Measurements from ENCODE around the gene NID1.
"Not testable (repeated sequence)": the region's sequence is repeated elsewhere in the genome, so short reads cannot be mapped to it uniquely, and the experiment has no call there.

The NID1 gene

DNA sequence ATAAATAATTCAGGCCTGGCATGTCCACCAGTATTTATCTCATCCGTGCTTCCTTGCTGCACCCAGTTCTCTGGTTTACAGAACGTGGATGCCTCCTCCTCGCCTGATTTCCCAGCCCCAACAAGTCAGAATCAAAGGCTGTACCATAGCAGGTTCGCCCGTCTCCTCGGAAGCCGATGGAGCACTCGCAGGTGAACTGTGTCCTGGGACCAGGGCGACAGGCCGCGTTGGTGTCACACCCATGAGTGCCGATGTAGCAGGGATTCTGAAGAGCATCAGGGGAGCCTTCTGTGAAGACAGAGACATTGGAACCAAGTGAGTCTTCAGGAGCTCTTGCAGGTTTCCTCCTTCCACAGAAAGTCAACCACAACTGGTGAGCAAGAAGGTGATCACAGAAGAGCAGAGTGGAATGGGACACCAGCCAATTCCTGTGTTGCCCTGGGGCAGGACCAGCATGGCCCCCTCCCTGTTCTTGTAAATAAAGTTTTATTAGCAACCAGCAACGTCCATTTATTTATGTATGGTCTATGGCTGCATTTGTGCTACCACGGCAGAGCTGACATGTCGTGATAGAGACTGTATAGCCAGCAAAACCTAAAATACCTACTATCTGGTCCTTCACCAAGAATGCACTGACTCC lies 40.8 kb downstream of the NID1 start:
- no peak for DNase-seq (ENCODE audit: low read depth)

DNA sequence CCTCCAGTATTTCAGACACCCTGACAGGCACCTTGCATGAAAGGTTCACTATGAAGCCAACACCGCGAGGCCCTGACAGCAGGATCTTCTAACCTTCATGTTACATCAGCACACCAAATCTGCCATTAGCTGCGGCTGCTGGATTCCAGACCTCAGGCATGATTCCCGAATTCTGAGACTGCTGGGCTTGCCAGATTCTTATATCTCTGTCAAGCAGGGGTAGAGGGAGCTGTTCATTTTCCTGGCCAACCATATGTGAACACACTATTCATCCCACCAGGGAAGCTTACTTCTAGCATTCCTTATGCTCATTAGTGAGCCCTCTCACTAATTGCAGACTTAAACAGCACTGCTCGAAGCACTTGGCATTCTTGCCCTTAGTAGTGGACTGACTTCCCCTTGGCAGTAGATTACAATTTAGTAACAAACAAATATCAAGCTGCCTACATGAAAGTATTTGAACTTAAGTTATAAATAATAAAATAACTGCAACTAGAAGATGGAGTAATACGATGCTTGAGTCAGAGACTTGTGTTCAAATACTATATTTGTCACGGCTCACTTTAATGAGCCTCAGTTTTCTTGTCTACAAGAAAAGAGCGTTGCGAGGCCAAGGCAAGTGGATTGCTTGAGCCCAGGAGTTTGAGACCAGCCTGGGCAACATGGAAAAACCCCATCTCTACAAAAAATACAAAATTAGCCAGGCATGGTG lies 43.3 kb downstream of the NID1 start:
- no peak for DNase-seq (ENCODE audit: low read depth)

DNA sequence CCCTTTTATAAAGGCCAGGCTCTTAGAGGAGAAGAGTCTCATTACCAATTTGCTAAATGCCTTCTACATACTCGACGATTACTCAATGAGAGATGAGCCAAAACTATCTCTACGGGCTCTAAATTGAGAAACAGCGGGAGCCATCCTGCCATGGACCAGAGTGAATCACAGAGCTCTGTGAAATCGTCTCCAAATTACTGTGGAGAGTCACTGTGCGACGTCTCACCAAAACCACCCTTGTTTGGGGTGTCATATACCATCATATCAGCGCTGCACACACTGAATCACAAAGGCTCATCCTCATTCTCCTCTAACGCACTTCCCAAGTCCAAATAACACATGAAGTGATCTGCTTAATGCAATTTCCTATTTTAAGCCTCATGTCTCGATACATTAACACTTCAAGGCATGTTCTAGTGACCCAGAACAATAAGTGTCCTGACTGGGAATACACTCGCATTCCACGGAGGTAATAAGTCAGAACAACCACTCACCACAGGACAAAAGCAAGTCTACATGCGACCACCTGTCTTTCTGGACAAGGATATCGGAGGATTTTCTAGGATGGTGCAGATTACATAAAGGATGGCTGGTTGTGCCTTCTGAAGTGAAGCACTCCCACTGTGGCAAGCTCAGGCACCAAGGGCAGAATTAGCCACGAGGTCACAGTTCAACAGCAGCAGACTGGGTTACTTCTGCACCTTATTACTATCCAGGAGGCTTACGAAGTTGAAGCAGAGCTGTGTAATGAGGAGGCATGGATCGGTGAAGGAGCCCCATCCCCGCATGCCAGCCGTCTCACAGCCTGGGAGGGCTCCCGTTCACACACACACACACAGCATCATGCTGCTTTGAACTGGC lies 44.3 kb downstream of the NID1 start:
- DNase-seq (ENCODE audit: low read depth) = no peak

DNA sequence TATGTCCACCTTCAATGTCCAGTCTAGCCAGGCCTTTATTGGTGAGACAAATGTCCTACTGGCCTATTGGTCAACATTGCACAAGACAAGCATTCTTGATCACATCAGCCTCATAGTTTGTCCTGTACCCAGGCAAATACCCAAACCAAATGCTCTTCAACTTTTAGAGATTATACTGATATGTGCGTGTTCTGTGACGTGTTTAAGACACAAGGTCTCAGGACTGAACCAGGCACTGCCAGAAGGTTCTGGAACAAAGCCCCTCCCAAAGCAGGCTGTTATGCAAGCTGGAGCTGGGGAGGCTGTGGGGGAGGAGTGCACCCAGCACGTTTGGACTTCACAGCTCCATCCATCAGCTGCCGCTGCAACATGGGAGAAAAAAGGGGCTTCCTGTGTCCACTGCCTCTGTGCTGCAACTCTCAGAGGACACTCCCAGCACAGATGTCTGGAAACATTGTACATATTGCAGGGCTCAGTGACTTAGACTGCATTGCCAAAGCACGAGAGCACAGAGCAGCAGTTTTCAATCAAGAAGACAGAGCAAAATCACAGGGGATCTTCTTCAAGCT lies 45.9 kb downstream of the NID1 start:
- DNase-seq (ENCODE audit: low read depth) = no peak

DNA sequence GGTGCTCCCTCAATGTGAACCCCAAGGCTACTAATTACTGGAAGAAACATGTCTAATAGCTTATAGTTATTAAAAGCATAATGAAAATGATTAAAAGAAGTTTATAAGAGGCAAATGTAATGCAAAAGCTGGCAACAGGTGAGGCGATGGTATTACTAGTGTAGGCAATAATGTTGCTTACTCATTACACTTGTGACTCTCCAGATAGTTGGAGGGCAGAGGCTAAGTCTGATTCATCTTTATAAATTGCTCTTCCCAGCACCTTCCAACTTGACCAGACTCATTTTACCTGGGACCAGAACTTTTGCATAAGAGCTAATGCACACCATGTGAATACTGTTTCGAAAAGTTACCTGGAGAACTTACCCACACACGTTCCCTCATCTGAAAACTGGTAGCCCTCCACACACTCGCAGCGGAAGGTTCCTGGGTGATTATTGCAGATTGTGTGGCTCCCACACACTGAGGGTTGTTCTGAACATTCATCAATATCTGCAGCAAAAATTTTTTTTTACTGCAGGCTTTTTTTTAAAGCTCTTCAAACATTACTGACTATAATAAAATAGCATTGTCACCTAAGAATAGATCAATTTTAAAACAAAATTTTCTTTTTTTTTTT lies 48.0 kb downstream of the NID1 start:
- DNase-seq (ENCODE audit: low read depth) = no peak

DNA sequence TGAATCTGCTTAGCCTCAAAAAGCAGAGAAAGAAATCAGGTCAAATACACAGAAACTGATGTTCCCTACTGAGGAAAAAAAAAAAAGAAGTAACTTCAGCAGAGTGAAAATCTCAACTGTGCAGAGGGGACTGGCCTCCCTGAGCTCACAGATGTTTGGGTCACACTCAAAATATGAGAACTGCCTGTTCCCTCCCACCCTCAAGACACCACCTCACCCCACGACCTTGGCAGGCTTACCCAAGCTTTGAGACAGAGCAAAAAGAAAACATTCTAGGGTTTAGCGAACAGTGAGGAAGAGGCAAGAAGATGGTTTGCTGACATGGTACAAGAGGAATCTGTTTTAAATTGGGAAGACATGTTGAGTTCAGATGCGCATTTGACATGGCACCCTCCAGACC lies 48.8 kb downstream of the NID1 start:
- DNase-seq (ENCODE audit: low read depth) = no peak

DNA sequence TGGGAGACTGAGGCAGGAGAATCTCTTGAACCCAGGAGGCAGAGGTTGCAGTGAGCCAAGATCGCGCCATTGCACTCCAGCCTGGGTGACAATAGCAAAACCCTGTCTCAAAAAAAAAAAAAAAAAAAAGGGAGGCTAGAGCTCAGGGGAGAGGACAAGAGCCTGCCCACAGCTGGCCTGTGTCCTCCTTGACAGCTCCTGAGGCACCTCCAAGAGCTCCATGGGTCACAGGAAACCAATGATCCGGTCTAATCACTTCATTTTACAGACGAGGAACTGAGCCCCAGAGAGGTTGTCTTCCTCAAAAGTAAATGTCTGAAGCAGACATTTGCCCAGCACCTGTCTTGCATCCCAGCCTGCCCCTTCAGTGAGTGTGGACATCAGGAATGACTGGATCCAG lies 49.4 kb downstream of the NID1 start:
- DNase-seq (ENCODE audit: low read depth) = no peak

DNA sequence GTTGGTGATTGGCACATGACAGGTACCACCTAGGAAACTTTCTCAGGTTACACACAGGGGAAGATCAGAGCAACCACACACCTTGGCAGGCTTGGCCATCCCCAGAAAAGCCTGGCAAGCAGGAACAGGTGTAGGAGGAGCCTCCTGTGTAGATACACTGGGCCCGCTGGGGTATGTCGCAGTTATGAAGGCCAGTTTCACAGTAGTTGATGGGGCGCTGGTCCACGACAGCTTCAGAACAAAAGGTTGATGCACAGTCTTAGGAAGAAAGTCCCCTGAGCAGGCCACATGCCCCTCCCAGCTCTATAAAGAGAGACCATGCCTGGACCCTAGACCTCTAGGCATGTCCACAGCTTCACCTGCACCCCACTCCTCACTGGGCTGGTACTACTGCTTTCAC lies 51.6 kb downstream of the NID1 start:
- DNase-seq (ENCODE audit: low read depth) = no peak

DNA sequence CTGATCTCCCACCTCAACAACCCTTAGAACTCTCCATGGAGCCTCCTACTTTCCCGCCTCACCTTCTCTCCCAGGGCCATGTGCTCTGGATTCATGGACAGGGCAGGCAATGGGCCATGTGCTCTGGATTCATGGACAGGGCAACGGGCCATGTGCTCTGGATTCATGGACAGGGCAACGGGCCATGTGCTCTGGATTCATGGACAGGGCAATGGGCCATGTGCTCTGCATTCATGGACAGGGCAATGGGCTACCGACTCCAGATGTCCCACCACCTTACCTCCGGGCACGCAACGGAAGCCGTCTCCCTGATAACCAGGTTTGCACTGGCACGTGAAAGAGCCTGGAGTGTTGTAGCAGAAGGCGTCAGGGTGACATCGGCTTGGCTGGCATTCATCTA lies 53.2 kb downstream of the NID1 start:
- no peak for DNase-seq (ENCODE audit: low read depth)

DNA sequence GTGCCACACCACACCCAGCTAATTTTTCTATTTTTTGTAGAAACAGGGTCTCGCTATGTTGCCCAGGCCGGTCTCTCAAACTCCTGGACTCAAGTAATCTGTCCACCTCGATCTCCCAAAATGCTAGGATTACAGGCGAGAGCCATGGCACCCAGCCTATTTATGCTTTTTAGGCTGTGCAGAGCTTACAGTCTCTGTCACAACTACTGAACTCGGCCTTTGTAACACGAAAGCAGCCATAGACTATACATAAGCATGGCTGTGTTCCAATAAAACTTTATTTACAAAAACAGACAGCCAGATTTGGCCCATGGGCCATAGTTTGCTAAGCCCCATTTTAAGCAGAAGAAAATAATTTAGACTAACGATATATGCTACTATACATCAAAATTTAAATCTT lies 54.4 kb downstream of the NID1 start:
- DNase-seq (ENCODE audit: low read depth) = no peak

DNA sequence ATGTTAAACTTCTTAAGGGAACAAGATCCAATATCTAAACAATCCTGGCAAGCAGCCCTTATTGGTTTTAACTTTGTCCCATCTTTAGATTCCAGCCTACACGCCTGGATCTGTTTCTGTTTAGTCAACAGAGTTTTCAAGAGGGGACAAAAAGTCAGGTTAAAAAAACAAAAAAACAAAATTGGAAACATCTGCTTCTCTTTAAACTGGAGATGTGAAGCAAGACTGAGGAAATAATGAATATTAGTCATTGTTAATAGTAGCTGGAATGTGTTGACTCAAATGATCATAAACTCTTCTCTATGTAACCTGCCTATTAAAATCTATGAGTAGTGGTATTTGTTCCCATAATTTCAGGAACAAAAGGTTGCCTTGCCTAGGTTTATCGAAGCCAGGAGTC lies 55.0 kb downstream of the NID1 start:
- no peak for DNase-seq (ENCODE audit: low read depth)

DNA sequence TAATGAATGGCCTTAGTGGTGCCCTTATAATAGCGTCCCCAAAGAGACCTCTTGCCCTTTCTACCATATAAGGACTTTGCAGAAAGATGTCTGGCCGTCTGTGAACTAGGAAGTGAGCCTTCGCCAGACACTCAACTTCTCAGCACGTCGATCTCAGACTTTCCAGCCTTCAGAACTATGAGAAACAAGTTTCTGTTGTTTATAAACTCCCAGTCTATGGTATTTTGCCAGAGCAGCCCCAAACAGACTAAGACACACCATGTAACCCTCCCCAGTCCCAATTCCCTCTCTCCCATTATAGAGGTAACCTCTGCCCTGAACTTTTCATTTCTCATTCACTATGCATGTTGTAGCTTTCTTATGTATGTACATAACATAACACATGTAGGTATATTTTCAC lies 55.7 kb downstream of the NID1 start:
- DNase-seq (ENCODE audit: low read depth) = no peak

DNA sequence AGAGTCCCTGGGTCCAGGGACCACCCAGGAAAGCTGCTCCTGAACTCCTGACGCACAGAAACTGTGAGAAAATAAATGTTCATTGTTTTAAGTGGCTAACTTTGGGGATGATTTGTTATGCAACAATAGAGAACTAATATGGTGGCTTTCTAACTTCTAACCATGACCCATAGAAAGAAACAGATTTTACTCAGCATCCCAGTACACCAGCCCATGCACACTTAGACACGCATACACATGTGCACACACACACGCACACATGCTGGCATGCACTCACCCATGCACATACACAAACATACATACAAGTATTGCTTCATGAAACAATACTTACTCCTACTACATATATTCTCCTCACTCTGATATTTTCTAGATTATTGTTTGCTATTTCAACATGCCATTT lies 57.1 kb downstream of the NID1 start:
- no peak for DNase-seq (ENCODE audit: low read depth)

DNA sequence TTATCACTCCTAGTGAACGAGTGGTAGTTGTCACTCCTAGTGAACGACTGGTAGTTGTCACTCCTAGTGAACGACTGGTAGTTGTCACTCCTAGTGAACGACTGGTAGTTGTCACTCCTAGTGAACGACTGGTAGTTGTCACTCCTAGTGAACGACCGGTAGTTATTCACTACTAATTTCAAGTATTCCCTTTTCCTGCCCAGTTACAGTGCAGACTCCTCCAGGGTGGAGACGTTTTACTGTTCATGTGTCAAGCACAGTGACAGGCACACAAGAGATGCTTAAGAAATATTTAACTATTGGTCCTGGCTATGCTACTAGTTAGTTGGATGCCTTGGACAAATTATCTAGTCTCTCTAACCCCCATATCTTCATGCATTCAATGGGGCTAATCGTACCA lies 61.8 kb downstream of the NID1 start:
- DNase-seq (ENCODE audit: low read depth) = not testable (repeated sequence)

DNA sequence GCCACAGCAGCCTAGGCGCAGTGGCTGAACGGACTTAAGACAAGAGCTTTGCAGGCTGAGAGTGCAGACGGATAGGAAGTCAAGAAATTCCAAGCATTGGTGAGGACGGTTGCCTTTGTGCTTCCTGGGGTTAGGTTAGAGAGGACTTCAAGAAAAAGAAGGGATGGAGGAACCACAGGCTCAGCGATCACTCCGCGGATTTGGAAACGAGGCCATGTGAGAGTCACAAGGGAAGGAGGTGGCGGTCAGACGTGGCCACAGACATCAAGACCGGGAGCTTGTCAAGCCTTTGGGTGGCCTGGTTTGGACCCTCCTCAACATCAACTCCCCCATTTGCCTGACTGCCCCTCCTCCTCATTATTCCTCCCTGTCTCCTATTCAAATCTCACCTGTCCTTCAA lies 62.3 kb downstream of the NID1 start:
- DNase-seq (ENCODE audit: low read depth) = no peak

DNA sequence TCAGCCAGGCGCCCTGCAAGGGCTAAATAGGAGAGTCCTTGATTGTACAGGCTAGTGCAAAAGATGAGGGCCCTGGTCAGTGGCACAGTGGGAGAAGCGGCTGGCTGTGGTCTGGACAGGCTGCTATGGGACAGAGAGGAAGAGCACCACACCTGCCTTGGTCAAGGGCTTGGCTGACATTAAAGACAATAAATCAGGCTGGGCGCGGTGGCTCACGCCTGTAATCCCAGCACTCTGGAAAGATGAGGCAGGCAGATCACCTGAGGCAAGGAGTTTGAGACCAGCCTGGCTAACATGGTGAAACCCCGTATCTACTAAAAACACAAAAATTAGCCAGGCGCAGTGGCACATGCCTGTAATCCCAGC lies 62.9 kb downstream of the NID1 start:
- no peak for DNase-seq (ENCODE audit: low read depth)

DNA sequence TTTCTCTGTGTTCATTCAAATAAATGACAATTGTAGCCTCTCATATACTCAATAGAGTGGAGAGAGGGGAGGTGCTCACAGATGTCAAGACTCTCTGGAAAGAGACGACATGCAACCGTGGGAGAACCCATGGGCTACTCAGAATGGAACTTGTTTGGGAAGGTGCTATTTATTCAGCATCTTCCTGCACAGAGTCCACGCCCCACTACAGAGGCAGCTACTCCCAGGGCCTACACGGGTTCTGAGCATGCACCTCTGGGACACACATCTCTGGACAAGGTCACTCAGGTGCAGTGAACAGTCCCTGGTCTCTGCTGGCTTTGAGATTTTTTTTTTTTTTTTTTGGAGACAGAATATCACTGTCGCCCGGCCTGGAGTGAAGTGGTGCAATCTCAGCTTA lies 64.1 kb downstream of the NID1 start:
- DNase-seq (ENCODE audit: low read depth) = no peak

DNA sequence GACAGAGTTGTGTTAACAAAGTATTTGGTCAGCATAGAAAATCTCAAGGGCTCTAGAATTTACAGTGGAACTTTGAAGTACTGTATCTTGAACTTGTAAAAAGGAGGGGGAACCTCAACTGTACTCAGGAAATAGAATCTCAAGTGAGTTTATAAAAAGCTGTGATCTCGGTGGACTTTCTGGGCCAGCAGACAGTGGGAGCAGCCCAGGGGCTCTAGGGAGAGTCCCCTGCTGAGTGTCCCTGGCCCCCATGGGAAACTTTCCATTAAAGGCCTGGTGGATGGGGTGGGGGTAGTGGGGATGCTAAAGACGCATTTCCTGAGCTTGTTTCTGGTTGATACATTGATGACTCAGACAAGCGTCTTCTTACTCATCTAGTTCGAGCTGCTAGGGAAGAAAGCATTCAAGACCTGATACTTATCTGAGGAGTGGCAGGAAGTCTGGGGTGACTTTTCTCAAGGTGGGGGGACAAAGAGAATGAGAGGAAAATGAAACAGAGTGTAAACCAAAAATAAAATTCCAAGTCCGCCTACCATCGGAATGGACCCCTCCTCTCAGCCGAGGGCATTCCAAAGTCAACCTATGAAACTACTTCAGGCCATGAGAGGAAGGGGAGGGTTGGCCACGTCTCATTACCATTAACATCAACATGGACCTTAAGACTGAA lies 65.5 kb downstream of the NID1 start:
- peak; percentile 57 for DNase-seq (ENCODE audit: low read depth)

DNA sequence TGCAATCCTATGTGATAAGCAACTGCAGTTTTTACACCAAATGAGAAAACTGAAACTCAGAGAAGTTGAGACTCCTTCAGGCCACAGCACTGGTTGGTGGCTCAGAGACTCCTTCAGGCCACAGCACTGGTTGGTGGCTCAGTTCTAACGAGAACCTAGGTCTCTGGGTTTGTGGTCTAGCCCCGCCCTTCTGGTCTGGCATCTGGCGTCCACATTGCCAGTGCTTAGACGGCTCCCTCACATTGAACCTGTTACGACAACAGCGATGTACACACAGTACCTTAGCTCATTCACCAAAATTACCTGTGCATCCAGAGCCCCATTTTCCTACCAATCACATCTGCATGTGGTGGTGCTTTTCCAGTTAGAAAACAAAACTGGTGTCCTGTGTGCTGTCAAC lies 66.1 kb downstream of the NID1 start:
- DNase-seq (ENCODE audit: low read depth) = peak; percentile 9

DNA sequence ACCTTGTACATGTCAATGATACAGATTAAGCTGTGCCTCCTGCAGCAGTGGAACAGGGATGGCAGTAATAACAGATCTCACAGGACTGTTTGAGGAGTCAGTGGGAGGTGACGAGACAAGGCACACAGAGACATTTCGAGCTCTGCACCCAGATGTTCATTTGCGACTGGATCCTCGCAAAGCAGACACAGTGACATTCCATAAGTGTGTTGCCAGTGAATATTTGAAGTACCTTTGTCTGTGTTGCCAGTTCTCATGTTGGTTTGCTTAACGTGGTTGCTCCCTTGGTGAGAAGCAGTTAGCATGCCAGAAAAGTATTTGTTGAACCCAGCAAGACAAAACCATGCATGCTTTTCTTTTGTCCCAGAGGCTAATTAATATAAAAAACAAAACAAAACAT lies 67.0 kb downstream of the NID1 start:
- DNase-seq (ENCODE audit: low read depth) = no peak

DNA sequence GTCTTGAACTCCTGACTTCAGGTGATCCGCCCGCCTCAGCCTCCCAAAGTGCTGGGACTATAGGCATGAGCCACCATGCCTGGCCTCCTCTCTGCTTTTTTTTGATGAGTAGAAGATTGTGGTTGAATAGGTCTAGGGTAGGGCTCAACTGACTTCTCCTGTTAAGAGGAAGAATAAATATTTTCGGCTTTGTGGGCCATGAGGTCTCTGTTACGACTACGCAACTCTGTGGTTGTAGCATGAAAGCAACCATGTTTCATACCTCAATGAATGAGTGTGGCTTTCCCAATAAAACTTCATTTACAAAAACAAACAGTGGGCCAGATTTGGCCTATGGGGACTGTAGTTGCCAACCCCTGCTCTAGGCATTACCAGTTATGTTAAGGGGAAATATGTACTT lies 67.8 kb downstream of the NID1 start:
- DNase-seq (ENCODE audit: low read depth) = no peak
